OCI-M2 (cell line): ENCODE data around the gene TRAF2.

Experiments
- DNase-seq: peaks from one replicate; lab custom pipeline; 2025; ENCODE audit not compliant: unreplicated experiment; lab: John Stamatoyannopoulos, UW

Gene TRAF2

GRCh38 chr9:136946228-136947027 is 60.1 kb downstream of the TRAF2 start:
- DNase-seq = no peak

GRCh38 chr9:136947028-136947891 is 60.9 kb downstream of the TRAF2 start:
- no peak for DNase-seq

GRCh38 chr9:136947955-136948510 is 61.7 kb downstream of the TRAF2 start:
- no peak for DNase-seq

GRCh38 chr9:136949239-136949816 is 63.0 kb downstream of the TRAF2 start:
- no peak for DNase-seq

- DNase-seq = peak; percentile 47
Measured at GRCh38 chr9:136949817-136950655, 63.7 kb downstream of the TRAF2 start.

- DNase-seq = no peak
Measured at GRCh38 chr9:136950656-136951276, 64.5 kb downstream of the TRAF2 start.

- no peak for DNase-seq
Measured at GRCh38 chr9:136951541-136952320, 65.4 kb downstream of the TRAF2 start, which contains the start of gene LCN12. LCN12 (plus strand) TSS chr9:136952273; CDS start chr9:136952328, 55 bp downstream.

GRCh38 chr9:136952321-136952850 is 66.1 kb downstream of the TRAF2 start:
- no peak for DNase-seq

- DNase-seq = no peak
Measured at GRCh38 chr9:136952876-136953770, 66.8 kb downstream of the TRAF2 start.

- no peak for DNase-seq
Measured at GRCh38 chr9:136953771-136954269, 67.5 kb downstream of the TRAF2 start.

GRCh38 chr9:136954270-136955083 is 68.2 kb downstream of the TRAF2 start:
- no peak for DNase-seq

- DNase-seq = no peak
Measured at GRCh38 chr9:136955202-136955942, 69.1 kb downstream of the TRAF2 start.

- DNase-seq = no peak
Measured at GRCh38 chr9:136955943-136956335, 69.6 kb downstream of the TRAF2 start.

GRCh38 chr9:136956604-136957003 is 70.3 kb downstream of the TRAF2 start:
- no peak for DNase-seq

- DNase-seq = no peak
Measured at GRCh38 chr9:136957461-136957860, 71.1 kb downstream of the TRAF2 start.

- DNase-seq = no peak
Measured at GRCh38 chr9:136957901-136958300, 71.6 kb downstream of the TRAF2 start.
